Transverse colon (tissue), 3 donors: Measurements from ENCODE around the gene DNAAF5.

Experiments
- CTCF ChIP-seq, 5 experiments: fragments of 200-600 bp in 3 of 5; fragments of 450-650 bp in 2 of 5; sonication (generic) in 3 of 5; IDR thresholded peaks; 1 replicate in 2 of 5; 2 replicates in 3 of 5; pipeline ENCODE4 v1.5.1; 2016 to 2017; ENCODE audit warnings: antibody characterized with exemption in 5 of 5, inconsistent platforms in 3 of 5, mild to moderate bottlenecking in 2 of 5, moderate library complexity in 1 of 5
- EP300 ChIP-seq: sonication (generic); formaldehyde crosslinking; IDR thresholded peaks from one replicate; pipeline ENCODE4 v1.6.1; 2017; ENCODE audit warnings: antibody characterized with exemption, low read depth

- TF ChIP-seq CTCF (IDR thresholded peaks at IDR 0.05) = no peak
- TF ChIP-seq EP300 = no peak
Observed at GRCh38 chr7:703049-703448, 23.4 kb upstream of the DNAAF5 start.
